WTC11 (cell line): ENCODE results near the gene RWDD4. TPM values are rescaled to one million over a fixed set of nuclear protein-coding genes. Genes with fewer than 3 reads are reported as not detected.
A peak's percentile ranks its signal among the peaks of the same experiment; 100 is the strongest.

Experiments
- ATAC-seq: fragments of 200-7000 bp; cut with Tn5 transposase; 2 replicates; pipeline ENCODE4 v1.10.0; 2021; ENCODE audit warnings: mild to moderate bottlenecking, moderate library complexity
- CTCF ChIA-PET: fragments of 300-600 bp; sonication (Branson Sonifier 250); formaldehyde crosslinking; loops from one replicate; lab custom pipeline; 2021; ENCODE audit warnings: antibody characterized with exemption; lab: Charles Lee
- POLR2A ChIA-PET: fragments of 350-600 bp; sonication (Branson Sonifier 250); formaldehyde crosslinking; loops from one replicate; lab custom pipeline; 2021; ENCODE audit warnings: antibody characterized with exemption; lab: Charles Lee
- DNase-seq: peaks from one replicate; pipeline ENCODE4 v3.0.0; 2021; ENCODE audit warnings: low spot score
- H3K27ac Mint-ChIP-seq: 2 replicates; pipeline ENCODE4 v1.8.0; 2021; ENCODE audit warnings: mixed read lengths
- H3K27me3 Mint-ChIP-seq: 2 replicates; pipeline ENCODE4 v1.8.0; 2021; ENCODE audit warnings: low read depth, mild to moderate bottlenecking, moderate library complexity, mixed read lengths
- H3K36me3 Mint-ChIP-seq: 2 replicates; pipeline ENCODE4 v1.8.0; 2021; ENCODE audit warnings: mixed read lengths
- H3K4me1 Mint-ChIP-seq: 2 replicates; pipeline ENCODE4 v1.8.0; 2022; ENCODE audit warnings: mixed read lengths
- H3K4me3 Mint-ChIP-seq: 2 replicates; pipeline ENCODE4 v1.8.0; 2021; ENCODE audit warnings: mild to moderate bottlenecking, moderate library complexity, mixed read lengths
- H3K9me3 Mint-ChIP-seq: 2 replicates; pipeline ENCODE4 v1.8.0; 2021; ENCODE audit warnings: mixed read lengths
- FOXK1 ChIP-seq: sonication (generic); formaldehyde crosslinking; IDR thresholded peaks from 2 replicates; pipeline ENCODE4 v1.8.0; 2022; ENCODE audit warnings: mild to moderate bottlenecking, moderate library complexity, missing genetic modification reagents
- JAZF1 ChIP-seq: fragments of 250-450 bp; sonication (Bioruptor Pico); IDR thresholded peaks from 2 replicates; pipeline ENCODE4 v1.9.0; 2021; ENCODE audit warnings: moderate library complexity, mild to moderate bottlenecking, inconsistent platforms
- MYBL2 ChIP-seq: sonication (generic); formaldehyde crosslinking; IDR thresholded peaks from 2 replicates; pipeline ENCODE4 v1.8.1; 2023; ENCODE audit warnings: mild to moderate bottlenecking, moderate library complexity, missing genetic modification reagents
- OVOL2 ChIP-seq: fragments of 250-450 bp; sonication (Bioruptor Pico); IDR thresholded peaks from 2 replicates; pipeline ENCODE4 v1.9.0; 2021; ENCODE audit warnings: mild to moderate bottlenecking, borderline replicate concordance
- RORB ChIP-seq: fragments of 250-450 bp; sonication (Bioruptor Pico); IDR thresholded peaks from 2 replicates; pipeline ENCODE4 v1.9.0; 2021; ENCODE audit warnings: mild to moderate bottlenecking
- SMAD4 ChIP-seq: sonication (generic); formaldehyde crosslinking; IDR thresholded peaks from 2 replicates; pipeline ENCODE4 v1.8.0; 2022; ENCODE audit warnings: mild to moderate bottlenecking, missing genetic modification reagents
- ZNF263 ChIP-seq: sonication (generic); formaldehyde crosslinking; IDR thresholded peaks from 2 replicates; pipeline ENCODE4 v1.8.1; 2022; ENCODE audit warnings: low read depth, mild to moderate bottlenecking, moderate library complexity, missing genetic modification reagents
- total RNA-seq: library from RNA; stranded (reverse); gene quantifications from 3 replicates; pipeline ENCODE4 v1.2.3, GENCODE V29; 2021
- TF ChIP-seq, protein P1 (sequence below): sonication (generic); formaldehyde crosslinking; IDR thresholded peaks from 2 replicates; pipeline ENCODE4 v1.8.0; 2022; ENCODE audit warnings: mild to moderate bottlenecking, missing genetic modification reagents
- TF ChIP-seq, protein P2 (sequence below): sonication (generic); formaldehyde crosslinking; IDR thresholded peaks from 2 replicates; pipeline ENCODE4 v1.8.0; 2023; ENCODE audit warnings: missing genetic modification reagents, mild to moderate bottlenecking, borderline replicate concordance
- TF ChIP-seq, protein P3 (sequence below): sonication (generic); formaldehyde crosslinking; IDR thresholded peaks from 2 replicates; pipeline ENCODE4 v1.8.1; 2022; ENCODE audit warnings: missing genetic modification reagents, borderline replicate concordance
- TF ChIP-seq, protein P4 (sequence below): sonication (generic); formaldehyde crosslinking; IDR thresholded peaks from 2 replicates; pipeline ENCODE4 v1.8.0; 2022; ENCODE audit warnings: mild to moderate bottlenecking, missing genetic modification reagents
- TF ChIP-seq, protein P5 (sequence below): sonication (generic); formaldehyde crosslinking; IDR thresholded peaks from 2 replicates; pipeline ENCODE4 v1.8.1; 2023; ENCODE audit warnings: mild to moderate bottlenecking, missing genetic modification reagents
- TF ChIP-seq, protein P6 (sequence below): sonication (generic); formaldehyde crosslinking; conservative IDR thresholded peaks from 2 replicates; pipeline ENCODE4 v1.8.1; 2023; ENCODE audit warnings: mild to moderate bottlenecking, low read depth, missing genetic modification reagents, moderate library complexity
- TF ChIP-seq, protein P7 (sequence below): sonication (generic); formaldehyde crosslinking; IDR thresholded peaks from 2 replicates; pipeline ENCODE4 v1.8.1; 2023; ENCODE audit warnings: mild to moderate bottlenecking, missing genetic modification reagents, moderate library complexity

The RWDD4 gene
- total RNA-seq, 1 experiment from 2014 or later, result 17.8 TPM

DNA sequence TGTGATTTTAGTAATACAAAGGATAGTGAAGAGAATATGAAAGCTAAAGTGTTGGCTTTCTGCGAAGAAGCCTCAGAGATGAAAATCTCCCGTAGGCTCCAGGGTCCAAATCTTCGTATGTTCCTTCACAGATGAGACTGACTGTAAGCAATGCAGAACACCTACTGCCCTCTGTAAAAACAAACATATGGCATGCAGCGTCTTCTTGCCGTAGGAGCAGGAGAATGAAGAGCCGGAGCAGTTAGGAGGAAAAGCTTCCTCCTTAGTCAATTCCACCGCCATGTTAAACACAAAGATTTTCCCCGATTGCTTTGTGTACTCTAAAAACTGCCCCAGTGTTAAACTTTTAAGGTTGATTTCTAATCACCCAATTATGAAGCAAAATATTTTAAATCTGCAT lies 22.5 kb downstream of the RWDD4 start:
- H3K9me3 Mint-ChIP-seq, result no peaks in the 10 kb centered on the region
- ATAC-seq (peak; percentile 32), DNase-seq (no peak)
- ChIA-PET POLR2A (no interaction called here), CTCF (interaction anchor here (0.8 kb wide), 2 partner anchors 23 to 131 kb away, joined by 3 read pairs; no protein-coding TSS in a partner anchor)
- H3K36me3 Mint-ChIP-seq, result no peaks in the 10 kb centered on the region
- TF ChIP-seq, protein P1, sequence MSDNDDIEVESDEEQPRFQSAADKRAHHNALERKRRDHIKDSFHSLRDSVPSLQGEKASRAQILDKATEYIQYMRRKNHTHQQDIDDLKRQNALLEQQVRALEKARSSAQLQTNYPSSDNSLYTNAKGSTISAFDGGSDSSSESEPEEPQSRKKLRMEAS (CRISPR knock-in tag), result no peak
- TF ChIP-seq JAZF1 (no peak), FOXK1 (CRISPR knock-in tag) (no peak), RORB (no peak), ZNF263 (CRISPR knock-in tag) (no peak), SMAD4 (CRISPR knock-in tag) (no peak), OVOL2 (no peak), MYBL2 (CRISPR knock-in tag) (no peak)
- TF ChIP-seq, protein P2, sequence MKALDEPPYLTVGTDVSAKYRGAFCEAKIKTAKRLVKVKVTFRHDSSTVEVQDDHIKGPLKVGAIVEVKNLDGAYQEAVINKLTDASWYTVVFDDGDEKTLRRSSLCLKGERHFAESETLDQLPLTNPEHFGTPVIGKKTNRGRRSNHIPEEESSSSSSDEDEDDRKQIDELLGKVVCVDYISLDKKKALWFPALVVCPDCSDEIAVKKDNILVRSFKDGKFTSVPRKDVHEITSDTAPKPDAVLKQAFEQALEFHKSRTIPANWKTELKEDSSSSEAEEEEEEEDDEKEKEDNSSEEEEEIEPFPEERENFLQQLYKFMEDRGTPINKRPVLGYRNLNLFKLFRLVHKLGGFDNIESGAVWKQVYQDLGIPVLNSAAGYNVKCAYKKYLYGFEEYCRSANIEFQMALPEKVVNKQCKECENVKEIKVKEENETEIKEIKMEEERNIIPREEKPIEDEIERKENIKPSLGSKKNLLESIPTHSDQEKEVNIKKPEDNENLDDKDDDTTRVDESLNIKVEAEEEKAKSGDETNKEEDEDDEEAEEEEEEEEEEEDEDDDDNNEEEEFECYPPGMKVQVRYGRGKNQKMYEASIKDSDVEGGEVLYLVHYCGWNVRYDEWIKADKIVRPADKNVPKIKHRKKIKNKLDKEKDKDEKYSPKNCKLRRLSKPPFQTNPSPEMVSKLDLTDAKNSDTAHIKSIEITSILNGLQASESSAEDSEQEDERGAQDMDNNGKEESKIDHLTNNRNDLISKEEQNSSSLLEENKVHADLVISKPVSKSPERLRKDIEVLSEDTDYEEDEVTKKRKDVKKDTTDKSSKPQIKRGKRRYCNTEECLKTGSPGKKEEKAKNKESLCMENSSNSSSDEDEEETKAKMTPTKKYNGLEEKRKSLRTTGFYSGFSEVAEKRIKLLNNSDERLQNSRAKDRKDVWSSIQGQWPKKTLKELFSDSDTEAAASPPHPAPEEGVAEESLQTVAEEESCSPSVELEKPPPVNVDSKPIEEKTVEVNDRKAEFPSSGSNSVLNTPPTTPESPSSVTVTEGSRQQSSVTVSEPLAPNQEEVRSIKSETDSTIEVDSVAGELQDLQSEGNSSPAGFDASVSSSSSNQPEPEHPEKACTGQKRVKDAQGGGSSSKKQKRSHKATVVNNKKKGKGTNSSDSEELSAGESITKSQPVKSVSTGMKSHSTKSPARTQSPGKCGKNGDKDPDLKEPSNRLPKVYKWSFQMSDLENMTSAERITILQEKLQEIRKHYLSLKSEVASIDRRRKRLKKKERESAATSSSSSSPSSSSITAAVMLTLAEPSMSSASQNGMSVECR (CRISPR knock-in tag), result no peak
- TF ChIP-seq, protein P3, sequence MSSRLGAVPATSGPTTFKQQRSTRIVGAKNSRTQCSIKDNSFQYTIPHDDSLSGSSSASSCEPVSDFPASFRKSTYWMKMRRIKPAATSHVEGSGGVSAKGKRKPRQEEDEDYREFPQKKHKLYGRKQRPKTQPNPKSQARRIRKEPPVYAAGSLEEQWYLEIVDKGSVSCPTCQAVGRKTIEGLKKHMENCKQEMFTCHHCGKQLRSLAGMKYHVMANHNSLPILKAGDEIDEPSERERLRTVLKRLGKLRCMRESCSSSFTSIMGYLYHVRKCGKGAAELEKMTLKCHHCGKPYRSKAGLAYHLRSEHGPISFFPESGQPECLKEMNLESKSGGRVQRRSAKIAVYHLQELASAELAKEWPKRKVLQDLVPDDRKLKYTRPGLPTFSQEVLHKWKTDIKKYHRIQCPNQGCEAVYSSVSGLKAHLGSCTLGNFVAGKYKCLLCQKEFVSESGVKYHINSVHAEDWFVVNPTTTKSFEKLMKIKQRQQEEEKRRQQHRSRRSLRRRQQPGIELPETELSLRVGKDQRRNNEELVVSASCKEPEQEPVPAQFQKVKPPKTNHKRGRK (CRISPR knock-in tag), result no peak
- TF ChIP-seq, protein P4, sequence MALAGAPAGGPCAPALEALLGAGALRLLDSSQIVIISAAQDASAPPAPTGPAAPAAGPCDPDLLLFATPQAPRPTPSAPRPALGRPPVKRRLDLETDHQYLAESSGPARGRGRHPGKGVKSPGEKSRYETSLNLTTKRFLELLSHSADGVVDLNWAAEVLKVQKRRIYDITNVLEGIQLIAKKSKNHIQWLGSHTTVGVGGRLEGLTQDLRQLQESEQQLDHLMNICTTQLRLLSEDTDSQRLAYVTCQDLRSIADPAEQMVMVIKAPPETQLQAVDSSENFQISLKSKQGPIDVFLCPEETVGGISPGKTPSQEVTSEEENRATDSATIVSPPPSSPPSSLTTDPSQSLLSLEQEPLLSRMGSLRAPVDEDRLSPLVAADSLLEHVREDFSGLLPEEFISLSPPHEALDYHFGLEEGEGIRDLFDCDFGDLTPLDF, result no peak
- TF ChIP-seq, protein P5, sequence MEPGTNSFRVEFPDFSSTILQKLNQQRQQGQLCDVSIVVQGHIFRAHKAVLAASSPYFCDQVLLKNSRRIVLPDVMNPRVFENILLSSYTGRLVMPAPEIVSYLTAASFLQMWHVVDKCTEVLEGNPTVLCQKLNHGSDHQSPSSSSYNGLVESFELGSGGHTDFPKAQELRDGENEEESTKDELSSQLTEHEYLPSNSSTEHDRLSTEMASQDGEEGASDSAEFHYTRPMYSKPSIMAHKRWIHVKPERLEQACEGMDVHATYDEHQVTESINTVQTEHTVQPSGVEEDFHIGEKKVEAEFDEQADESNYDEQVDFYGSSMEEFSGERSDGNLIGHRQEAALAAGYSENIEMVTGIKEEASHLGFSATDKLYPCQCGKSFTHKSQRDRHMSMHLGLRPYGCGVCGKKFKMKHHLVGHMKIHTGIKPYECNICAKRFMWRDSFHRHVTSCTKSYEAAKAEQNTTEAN (CRISPR knock-in tag), result no peak
- TF ChIP-seq, protein P6, sequence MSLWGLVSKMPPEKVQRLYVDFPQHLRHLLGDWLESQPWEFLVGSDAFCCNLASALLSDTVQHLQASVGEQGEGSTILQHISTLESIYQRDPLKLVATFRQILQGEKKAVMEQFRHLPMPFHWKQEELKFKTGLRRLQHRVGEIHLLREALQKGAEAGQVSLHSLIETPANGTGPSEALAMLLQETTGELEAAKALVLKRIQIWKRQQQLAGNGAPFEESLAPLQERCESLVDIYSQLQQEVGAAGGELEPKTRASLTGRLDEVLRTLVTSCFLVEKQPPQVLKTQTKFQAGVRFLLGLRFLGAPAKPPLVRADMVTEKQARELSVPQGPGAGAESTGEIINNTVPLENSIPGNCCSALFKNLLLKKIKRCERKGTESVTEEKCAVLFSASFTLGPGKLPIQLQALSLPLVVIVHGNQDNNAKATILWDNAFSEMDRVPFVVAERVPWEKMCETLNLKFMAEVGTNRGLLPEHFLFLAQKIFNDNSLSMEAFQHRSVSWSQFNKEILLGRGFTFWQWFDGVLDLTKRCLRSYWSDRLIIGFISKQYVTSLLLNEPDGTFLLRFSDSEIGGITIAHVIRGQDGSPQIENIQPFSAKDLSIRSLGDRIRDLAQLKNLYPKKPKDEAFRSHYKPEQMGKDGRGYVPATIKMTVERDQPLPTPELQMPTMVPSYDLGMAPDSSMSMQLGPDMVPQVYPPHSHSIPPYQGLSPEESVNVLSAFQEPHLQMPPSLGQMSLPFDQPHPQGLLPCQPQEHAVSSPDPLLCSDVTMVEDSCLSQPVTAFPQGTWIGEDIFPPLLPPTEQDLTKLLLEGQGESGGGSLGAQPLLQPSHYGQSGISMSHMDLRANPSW (CRISPR knock-in tag), result no peak
- TF ChIP-seq, protein P7, sequence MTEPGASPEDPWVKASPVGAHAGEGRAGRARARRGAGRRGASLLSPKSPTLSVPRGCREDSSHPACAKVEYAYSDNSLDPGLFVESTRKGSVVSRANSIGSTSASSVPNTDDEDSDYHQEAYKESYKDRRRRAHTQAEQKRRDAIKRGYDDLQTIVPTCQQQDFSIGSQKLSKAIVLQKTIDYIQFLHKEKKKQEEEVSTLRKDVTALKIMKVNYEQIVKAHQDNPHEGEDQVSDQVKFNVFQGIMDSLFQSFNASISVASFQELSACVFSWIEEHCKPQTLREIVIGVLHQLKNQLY (CRISPR knock-in tag), result no peak
- peak overlapping the region; percentile 10; the same call in 1 of the 2 replicates for H3K4me3 Mint-ChIP-seq
- H3K27me3 Mint-ChIP-seq, result no peaks in the 10 kb centered on the region
- peaks cover 37% of the 10 kb centered on the region for H3K4me1 Mint-ChIP-seq
- peak overlapping the region; percentile 80 for H3K27ac Mint-ChIP-seq
